ENCODE measurements around the gene NOMO2. TPM values are rescaled to one million over a fixed set of nuclear protein-coding genes. Genes with fewer than 3 reads are reported as not detected.

NOMO2 gene
- total RNA-seq, 1 donor: 77.3 TPM

Small RNA genes within 50 kb of the gene (small RNA-seq; reads per million reads assigned to genes)
- gene MIR3179-3: not detected
- not detected for gene MIR3179-4
- not detected for gene MIR3180-3
- gene MIR3670-3: not detected
- gene MIR3670-4: not detected
- gene MIR6770-3: not detected
- not detected for gene RF00019

Other genes starting within 250 kb of the NOMO2 start
- gene NPIPA8, start 225.4 kb downstream of the NOMO2 start, total RNA-seq: 1.1 TPM
- gene RPS15A, start 228.2 kb upstream of the NOMO2 start, total RNA-seq: 4,875 TPM
- 225 TPM for gene ARL6IP1, start 239.5 kb upstream of the NOMO2 start, total RNA-seq

Data from hematopoietic multipotent progenitor cell (in vitro differentiated cells).